GM11168 (cell line): Measurements from ENCODE around the gene CES4A.

ENCODE experiments used
- in situ Hi-C: fragments of 300-500 bp; cut with MboI; formaldehyde crosslinking; loops from one replicate; pipeline ENCODE4 v1.12.0; 2022; ENCODE audit warnings: low sequenced_read_pairs; ENCODE audit not compliant: unreplicated experiment

The CES4A gene

DNA sequence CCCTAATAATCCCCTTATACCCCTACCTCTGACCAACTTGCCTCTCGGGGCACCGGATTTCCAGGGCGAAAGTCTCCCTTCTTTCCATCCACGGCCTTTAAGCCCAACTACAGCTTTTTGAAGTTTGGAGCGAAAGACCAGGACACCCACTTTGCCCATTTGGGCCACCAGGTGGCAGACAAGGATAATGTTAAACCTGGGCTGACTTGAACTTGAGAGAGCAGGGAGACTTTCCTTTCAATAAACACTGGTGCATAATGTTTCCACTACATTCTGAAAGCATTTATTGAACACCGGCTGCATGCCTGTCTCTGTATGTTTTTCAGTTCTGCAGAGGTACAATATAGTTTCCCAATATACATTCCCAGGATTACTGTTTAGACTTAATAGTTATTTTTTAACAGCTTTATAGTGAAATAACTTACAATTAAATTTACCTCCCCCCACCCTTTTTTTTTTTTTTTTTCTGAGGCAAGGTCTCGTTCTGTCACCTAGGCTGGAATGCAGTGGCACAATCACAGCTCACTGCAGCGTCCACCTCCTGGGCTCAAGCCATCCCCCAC, 34.2 kb upstream of the CES4A start:
- in situ Hi-C loops, result loop anchor here (25.0 kb wide), 1 partner anchor 458 kb away; the partner anchor contains the start of gene ZDHHC1

GRCh38 chr16:66955363-66956153, 32.8 kb upstream of the CES4A start:
- in situ Hi-C loops, result loop anchor here (25.0 kb wide), 1 partner anchor 457 kb away; the partner anchor contains the start of gene ZDHHC1

DNA sequence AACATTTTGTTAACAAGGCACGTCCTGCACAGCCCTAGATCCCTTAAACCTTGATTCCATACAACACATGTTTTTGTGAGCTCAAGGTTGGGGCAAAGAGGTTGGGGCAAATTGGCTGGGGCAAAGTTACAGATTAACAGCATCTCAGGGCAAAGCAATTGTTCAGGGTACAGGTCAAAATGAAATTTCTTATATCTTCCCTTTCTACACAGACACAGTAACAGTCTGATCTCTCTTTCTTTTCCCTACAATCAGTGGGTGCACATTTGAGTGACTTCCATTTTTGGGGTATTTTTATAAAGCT, 32.3 kb upstream of the CES4A start:
- in situ Hi-C loops, result loop anchor here (25.0 kb wide), 1 partner anchor 456 kb away; the partner anchor contains the start of gene ZDHHC1

DNA sequence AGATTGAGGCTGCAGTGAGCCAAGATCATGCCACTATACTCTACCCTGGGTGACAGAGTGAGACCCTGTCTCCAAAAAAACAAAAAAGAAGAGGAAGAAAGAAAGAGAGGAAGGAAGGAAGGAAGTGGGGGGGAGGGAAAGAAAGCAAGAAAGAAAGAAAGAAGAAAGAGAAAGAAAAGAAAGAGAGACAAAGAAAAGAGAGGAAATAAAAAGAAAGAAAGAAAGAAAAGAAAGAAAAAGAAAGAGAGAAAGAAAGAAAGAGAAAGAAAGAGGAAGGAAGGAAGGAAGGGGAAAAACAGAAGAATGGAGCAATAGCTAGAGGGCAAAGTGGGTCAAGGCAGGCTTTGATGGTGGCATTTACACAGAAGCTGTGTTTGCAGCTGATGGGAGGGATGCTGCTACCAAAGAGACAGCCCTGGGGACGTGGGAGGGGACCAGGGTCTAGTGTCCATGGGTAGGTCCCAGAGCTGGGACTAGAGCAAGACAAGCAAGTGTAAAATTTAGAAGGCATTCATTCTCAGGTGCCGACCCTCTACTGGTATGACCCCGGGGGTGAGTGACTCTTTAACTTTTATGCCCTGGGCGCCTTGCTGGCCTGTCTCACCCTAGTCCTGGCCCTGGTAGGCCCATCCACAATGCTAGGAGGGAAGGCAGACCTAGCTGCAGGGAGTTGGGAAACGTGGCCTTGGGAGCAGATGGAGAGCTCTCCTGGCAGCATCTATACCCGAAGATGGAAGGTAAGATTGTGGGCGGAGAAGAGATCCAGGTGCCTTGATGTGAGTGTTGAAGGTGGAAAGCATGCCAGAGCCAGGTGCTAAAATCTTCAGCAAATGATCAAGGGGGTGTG, 29.3 kb upstream of the CES4A start:
- in situ Hi-C loops, result loop anchor here (25.0 kb wide), 1 partner anchor 453 kb away; the partner anchor contains the start of gene ZDHHC1

DNA sequence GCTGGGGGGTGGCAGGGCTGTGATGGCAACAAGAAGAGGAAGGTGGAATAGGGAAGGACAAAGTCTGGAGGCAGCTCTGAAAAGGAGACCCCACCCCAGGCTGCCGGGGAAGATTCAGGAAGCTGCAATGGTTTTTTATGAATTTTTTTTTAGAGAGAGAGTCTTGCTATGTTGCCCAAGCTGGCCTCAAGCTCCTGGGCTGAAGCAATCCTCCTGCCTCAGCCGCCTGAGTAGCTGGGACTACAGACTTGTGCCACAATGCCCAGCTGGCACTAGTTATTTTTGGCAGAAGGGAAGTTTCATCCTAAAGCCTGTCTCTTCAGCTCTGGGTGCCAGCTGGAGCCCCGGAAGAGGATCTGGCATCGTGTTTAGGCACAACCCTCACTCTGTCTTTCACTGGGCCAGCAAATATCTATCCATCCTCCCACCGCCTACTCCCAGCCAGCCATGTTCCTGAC, 28.7 kb upstream of the CES4A start:
- in situ Hi-C loops, result loop anchor here (25.0 kb wide), 1 partner anchor 453 kb away; the partner anchor contains the start of gene ZDHHC1

GRCh38 chr16:66960270-66960669, 28.1 kb upstream of the CES4A start:
- in situ Hi-C loops, result loop anchor here (25.0 kb wide), 1 partner anchor 452 kb away; the partner anchor contains the start of gene ZDHHC1

- in situ Hi-C loops, result loop anchor here (25.0 kb wide), 1 partner anchor 451 kb away; the partner anchor contains the start of gene ZDHHC1
Measured at GRCh38 chr16:66961065-66961744, 27.2 kb upstream of the CES4A start, which contains the start of gene CES3. TSS of gene CES3 (plus strand) at chr16:66961266. CDS start at chr16:66961308, 42 bp downstream.

- in situ Hi-C loops, result loop anchor here (25.0 kb wide), 1 partner anchor 450 kb away; the partner anchor contains the start of gene ZDHHC1
Measured at GRCh38 chr16:66961914-66962313, 26.5 kb upstream of the CES4A start.

DNA sequence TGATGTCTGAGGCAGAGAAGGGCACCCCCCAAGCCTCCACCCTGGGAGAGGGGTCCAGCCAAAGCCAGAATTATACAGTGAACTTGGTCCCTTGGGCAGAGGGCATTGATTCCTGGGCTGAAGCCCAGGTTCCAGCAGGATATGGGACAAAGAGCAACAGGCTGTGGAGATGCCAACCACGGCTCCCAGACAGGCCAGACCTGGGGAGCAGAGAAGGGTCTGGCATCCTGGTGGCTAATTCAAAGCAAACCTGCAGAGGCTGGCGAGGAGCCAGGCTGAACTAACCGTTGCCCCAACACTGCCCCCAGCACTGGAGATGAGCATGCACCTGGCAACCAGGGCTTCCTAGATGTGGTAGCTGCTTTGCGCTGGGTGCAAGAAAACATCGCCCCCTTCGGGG, 24.3 kb upstream of the CES4A start:
- in situ Hi-C loops, result loop anchor here (25.0 kb wide), 1 partner anchor 448 kb away; the partner anchor contains the start of gene ZDHHC1

DNA sequence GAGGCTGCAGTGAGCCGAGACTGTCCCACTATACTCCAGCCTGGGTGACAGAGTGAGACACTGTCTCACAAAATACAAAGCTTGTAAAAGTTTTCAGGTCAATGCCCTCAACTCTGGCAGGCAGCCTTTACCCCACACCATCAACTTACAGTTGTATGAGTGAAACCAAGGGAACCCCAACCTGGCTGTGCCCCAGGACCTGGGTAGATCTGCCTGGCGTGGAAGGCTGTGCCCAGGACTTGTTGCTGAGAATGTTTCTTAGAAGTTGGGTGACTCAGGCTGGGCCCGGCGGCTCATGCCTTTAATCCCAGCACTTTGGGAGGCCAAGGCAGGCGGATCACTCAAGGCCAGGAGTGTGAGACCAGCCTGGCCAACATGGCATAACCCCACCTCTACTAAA, 19.5 kb upstream of the CES4A start:
- in situ Hi-C loops, result loop anchor here (25.0 kb wide), 1 partner anchor 443 kb away; the partner anchor contains the start of gene ZDHHC1

GRCh38 chr16:66970775-66971720, 17.3 kb upstream of the CES4A start:
- in situ Hi-C loops, result loop anchor here (10.0 to 25.0 kb wide), 2 partner anchors 184 to 441 kb away; partner anchors contain the start of genes B3GNT9, FBXL8, TRADD and ZDHHC1

- in situ Hi-C loops, result loop anchor here (10.0 to 25.0 kb wide), 2 partner anchors 182 to 439 kb away; partner anchors contain the start of genes B3GNT9, FBXL8, TRADD and ZDHHC1
Measured at GRCh38 chr16:66972983-66973382, 15.4 kb upstream of the CES4A start.

- in situ Hi-C loops, result loop anchor here (10.0 to 25.0 kb wide), 2 partner anchors 181 to 439 kb away; partner anchors contain the start of genes B3GNT9, FBXL8, TRADD and ZDHHC1
Measured at GRCh38 chr16:66973716-66974115, 14.7 kb upstream of the CES4A start.

- in situ Hi-C loops, result loop anchor here (10.0 to 25.0 kb wide), 2 partner anchors 180 to 438 kb away; partner anchors contain the start of genes B3GNT9, FBXL8, TRADD and ZDHHC1
Measured at GRCh38 chr16:66974156-66974931, 14.0 kb upstream of the CES4A start.

DNA sequence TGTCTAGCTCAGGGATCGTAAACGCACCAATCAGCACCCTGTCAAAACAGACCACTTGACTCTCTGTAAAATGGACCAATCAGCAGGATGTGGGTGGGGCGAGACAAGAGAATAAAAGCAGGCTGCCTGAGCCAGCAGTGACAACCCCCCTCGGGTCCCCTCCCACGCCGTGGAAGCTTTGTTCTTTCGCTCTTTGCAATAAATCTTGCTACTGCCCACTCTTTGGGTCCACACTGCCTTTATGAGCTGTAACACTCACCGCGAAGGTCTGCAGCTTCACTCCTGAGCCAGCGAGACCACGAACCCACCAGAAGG, 13.5 kb upstream of the CES4A start:
- in situ Hi-C loops, result loop anchor here (10.0 to 25.0 kb wide), 2 partner anchors 180 to 437 kb away; partner anchors contain the start of genes B3GNT9, FBXL8, TRADD and ZDHHC1

- in situ Hi-C loops, result loop anchor here (10.0 kb wide), 1 partner anchor 179 kb away; the partner anchor contains the start of genes B3GNT9, FBXL8 and TRADD
Measured at GRCh38 chr16:66975302-66975893, 13.0 kb upstream of the CES4A start.

- in situ Hi-C loops, result loop anchor here (10.0 kb wide), 1 partner anchor 178 kb away; the partner anchor contains the start of genes B3GNT9, FBXL8 and TRADD
Measured at GRCh38 chr16:66976746-66977145, 11.6 kb upstream of the CES4A start.
